ENCODE results near the gene HDHD3. TPM values are rescaled to one million over a fixed set of nuclear protein-coding genes. Genes with fewer than 3 reads are reported as not detected.
"Not testable (repeated sequence)": the region's sequence is repeated elsewhere in the genome, so short reads cannot be mapped to it uniquely, and the experiment has no call there.

HDHD3 gene
- total RNA-seq, 4 donors from 2014 or later, result 37.1 to 67.7 (median 53.0) TPM

GRCh38 chr9:113406873-113407511 lies 30.2 kb upstream of the HDHD3 start:
- Histone ChIP-seq H3K4me1 (peaks cover 6 to 12% of the 10 kb centered on the region in 2 donors), H3K27ac (peak overlapping the region in 1 of 3 donors; percentile 53), H3K36me3 (peaks cover 10 to 11% of the 10 kb centered on the region in 2 donors)
- H3K9me3 ChIP-seq; H3K4me3 ChIP-seq (replicated peaks in 1 of 3); H3K27me3 ChIP-seq: not testable (repeated sequence)
- intact Hi-C loops (cut with DNase I), result loop anchor here (5.0 kb wide), 1 partner anchor 135 kb away; no protein-coding TSS in a partner anchor
- peak; percentile 83 to 85 for DNase-seq
- WGBS, 2 donors, result 35% methylated on average over 7 of the region's 7 CpGs
- TF ChIP-seq CTCF (IDR thresholded peaks at IDR 0.05), result peak; percentile 54 to 98 (median 84)

- intact Hi-C loops (cut with DNase I), result loop anchor here (5.0 kb wide), 1 partner anchor 134 kb away; no protein-coding TSS in a partner anchor
- Histone ChIP-seq H3K4me1 (peaks cover 6 to 17% of the 10 kb centered on the region in 2 donors), H3K27ac (peak overlapping the region in 1 of 3 donors; percentile 53), H3K36me3 (peaks cover 10 to 11% of the 10 kb centered on the region in 2 donors)
- H3K4me3 ChIP-seq (replicated peaks in 1 of 3); DNase-seq; H3K9me3 ChIP-seq; H3K27me3 ChIP-seq: not testable (repeated sequence)
- 89 to 91% methylated on average over 9 of the region's 9 CpGs for WGBS, 2 donors
Observed at GRCh38 chr9:113406353-113406752, 29.6 kb upstream of the HDHD3 start.

GRCh38 chr9:113403646-113404045 lies 26.9 kb upstream of the HDHD3 start:
- no peaks in the 10 kb centered on the region for H3K27me3 ChIP-seq
- no peak overlapping the region for H3K27ac ChIP-seq
- DNase-seq, result no peak
- WGBS, 2 donors, result 74 to 86% methylated on average over 2 of the region's 2 CpGs
- no peak overlapping the region for H3K4me3 ChIP-seq (replicated peaks in 1 of 3)
- peaks cover 9% of the 10 kb centered on the region in 2 donors for H3K36me3 ChIP-seq
- no peaks in the 10 kb centered on the region for H3K9me3 ChIP-seq
- intact Hi-C loops (cut with DNase I), result no loop called here
- TF ChIP-seq CTCF (IDR thresholded peaks at IDR 0.05), result no peak
- TF ChIP-seq POLR2A (IDR thresholded peaks at IDR 0.05), result no peak
- H3K4me1 ChIP-seq, result peaks cover 13 to 30% of the 10 kb centered on the region in 2 donors

GRCh38 chr9:113401027-113401792 lies 24.4 kb upstream of the HDHD3 start, which contains the start of gene ALAD:
ALAD (minus strand) TSS chr9:113401284; CDS start chr9:113393559, 7,725 bp downstream.
- Histone ChIP-seq H3K4me1 (peaks cover 13 to 35% of the 10 kb centered on the region in 2 donors), H3K4me3 (replicated peaks in 1 of 3) (peak within 1 kb of the TSS in 2 of 3 donors; percentile 54 to 70), H3K9me3 (no peaks in the 10 kb centered on the region), H3K36me3 (no peaks in the 10 kb centered on the region), H3K27ac (peak within 1 kb of the TSS; percentile 16 to 69 (median 54)), H3K27me3 (no peaks in the 10 kb centered on the region)
- DNase-seq, result peak; percentile 99 to 100
- intact Hi-C loops (cut with DNase I), result no loop called here
- 3 to 7% methylated on average over 13 to 23 of the region's 50 CpGs for WGBS, 2 donors
- peak; percentile 59 to 98 (median 88) for TF ChIP-seq CTCF (IDR thresholded peaks at IDR 0.05)
- peak in 1 of 2 donors; percentile 75 for TF ChIP-seq POLR2A (IDR thresholded peaks at IDR 0.05)

- Histone ChIP-seq H3K9me3 (no peaks in the 10 kb centered on the region), H3K36me3 (no peaks in the 10 kb centered on the region), H3K4me3 (replicated peaks in 1 of 3) (no peak overlapping the region), H3K27me3 (no peaks in the 10 kb centered on the region), H3K27ac (no peak overlapping the region), H3K4me1 (peaks cover 13 to 35% of the 10 kb centered on the region in 2 donors)
- TF ChIP-seq CTCF (IDR thresholded peaks at IDR 0.05), result no peak
- TF ChIP-seq POLR2A (IDR thresholded peaks at IDR 0.05), result no peak
- WGBS, 2 donors, result 69 to 92% methylated on average over 3 of the region's 3 CpGs
- DNase-seq, result no peak
- intact Hi-C loops (cut with DNase I), result no loop called here
Observed at GRCh38 chr9:113399646-113400200, 22.9 kb upstream of the HDHD3 start.

Data from thyroid gland (tissue), 4 donors.